Body of pancreas (tissue), 4 donors: ENCODE measurements around the gene HSBP1L1.

Experiments
- POLR2A ChIP-seq, 3 donors: fragments of 450-650 bp; IDR thresholded peaks; one replicate each; pipeline ENCODE4 v1.6.1; 2016; ENCODE audit warnings: antibody characterized with exemption in 3 of 3, mild to moderate bottlenecking in 2 of 3
- TF ChIP-seq, protein P1 (sequence below), 7 experiments: fragments of 450-650 bp in 4 of 7; fragments of 200-600 bp in 3 of 7; sonication (generic) in 3 of 7; IDR thresholded peaks; one replicate each; pipeline ENCODE4 v1.5.1; 2016 to 2019; ENCODE audit warnings: antibody characterized with exemption in 7 of 7

DNA sequence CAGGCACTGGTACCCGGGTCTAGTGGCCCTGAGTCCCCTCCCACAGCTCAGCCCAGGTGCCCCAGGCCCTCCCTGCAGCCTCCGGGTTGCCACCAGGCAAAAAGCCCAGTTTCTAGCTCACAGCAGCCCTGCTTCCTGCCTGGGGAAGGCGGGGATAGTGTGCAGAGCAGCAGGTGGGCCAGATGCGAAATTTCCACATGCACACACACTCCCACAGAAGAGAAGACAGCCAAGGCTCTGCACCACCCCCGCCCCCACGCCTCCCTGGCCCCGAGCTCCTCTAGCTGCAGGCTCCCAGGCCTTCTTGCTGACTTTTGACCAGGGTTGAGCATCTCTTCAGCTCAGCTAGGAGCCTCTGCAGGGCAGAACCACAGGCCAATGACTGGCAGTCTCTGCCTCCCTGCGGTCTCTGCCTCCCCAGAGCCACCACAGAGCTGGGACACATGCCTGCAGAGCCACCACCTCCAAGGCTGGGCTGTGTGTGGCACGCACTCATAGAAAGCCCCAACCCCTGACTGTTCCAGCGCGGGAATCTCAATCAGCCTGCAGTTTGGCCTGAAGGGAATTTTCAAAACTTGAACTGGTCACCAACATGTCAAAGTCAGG lies 20.2 kb upstream of the HSBP1L1 start:
- TF ChIP-seq, protein P1, sequence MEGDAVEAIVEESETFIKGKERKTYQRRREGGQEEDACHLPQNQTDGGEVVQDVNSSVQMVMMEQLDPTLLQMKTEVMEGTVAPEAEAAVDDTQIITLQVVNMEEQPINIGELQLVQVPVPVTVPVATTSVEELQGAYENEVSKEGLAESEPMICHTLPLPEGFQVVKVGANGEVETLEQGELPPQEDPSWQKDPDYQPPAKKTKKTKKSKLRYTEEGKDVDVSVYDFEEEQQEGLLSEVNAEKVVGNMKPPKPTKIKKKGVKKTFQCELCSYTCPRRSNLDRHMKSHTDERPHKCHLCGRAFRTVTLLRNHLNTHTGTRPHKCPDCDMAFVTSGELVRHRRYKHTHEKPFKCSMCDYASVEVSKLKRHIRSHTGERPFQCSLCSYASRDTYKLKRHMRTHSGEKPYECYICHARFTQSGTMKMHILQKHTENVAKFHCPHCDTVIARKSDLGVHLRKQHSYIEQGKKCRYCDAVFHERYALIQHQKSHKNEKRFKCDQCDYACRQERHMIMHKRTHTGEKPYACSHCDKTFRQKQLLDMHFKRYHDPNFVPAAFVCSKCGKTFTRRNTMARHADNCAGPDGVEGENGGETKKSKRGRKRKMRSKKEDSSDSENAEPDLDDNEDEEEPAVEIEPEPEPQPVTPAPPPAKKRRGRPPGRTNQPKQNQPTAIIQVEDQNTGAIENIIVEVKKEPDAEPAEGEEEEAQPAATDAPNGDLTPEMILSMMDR (IDR thresholded peaks at IDR 0.05), result peak in 1 of 7 experiments; percentile 11
- TF ChIP-seq POLR2A (IDR thresholded peaks at IDR 0.05), result no peak
